Measurements from ENCODE around the gene MYCL. TPM values are rescaled to one million over a fixed set of nuclear protein-coding genes. Genes with fewer than 3 reads are reported as not detected.

The MYCL gene
- total and polyA plus RNA-seq, 2 experiments from 2014 or later, result 6.3 to 7.8 TPM

- no peaks in the 10 kb centered on the region for H3K9me3 ChIP-seq (ENCODE audit: low read depth)
- H3K27ac ChIP-seq, result peak overlapping the region; percentile 56
- no peak for DNase-seq (ENCODE audit: low spot score)
- H3K79me2 ChIP-seq, result no peaks in the 10 kb centered on the region
- no peak overlapping the region for H2AFZ ChIP-seq
- H3K36me3 ChIP-seq (replicated peaks; ENCODE audit: insufficient read depth, low read depth), result no peaks in the 10 kb centered on the region
- WGBS (ENCODE audit: low lambda C conversion rate, missing lambda C conversion rate), result 92% methylated on average over 4 of the region's 4 CpGs
- H3K4me1 ChIP-seq (ENCODE audit: insufficient read depth), result no peaks in the 10 kb centered on the region
- H3K4me2 ChIP-seq, result no peak overlapping the region
- H4K20me1 ChIP-seq (ENCODE audit: insufficient read depth, poor library complexity, severe bottlenecking), result no peaks in the 10 kb centered on the region
- TF ChIP-seq EZH2 (IDR thresholded peaks at IDR 0.05; ENCODE audit: borderline replicate concordance) (no peak), CTCF (IDR thresholded peaks at IDR 0.05; ENCODE audit: poor library complexity) (no peak), EZH2phosphoT487 (IDR thresholded peaks at IDR 0.05; ENCODE audit: low read depth, severe bottlenecking, unreplicated experiment) (no peak)
- no peaks in the 10 kb centered on the region for H3K27me3 ChIP-seq
- no peaks in the 10 kb centered on the region for H3K9me2 ChIP-seq (replicated peaks; ENCODE audit: insufficient read depth)
- no peak overlapping the region for H3K4me3 ChIP-seq
Measured at GRCh38 chr1:39946216-39946615, 44.5 kb upstream of the MYCL start.

GRCh38 chr1:39944410-39945112, 42.8 kb upstream of the MYCL start:
- Histone ChIP-seq H3K9me3 (ENCODE audit: low read depth) (no peaks in the 10 kb centered on the region), H3K27ac (no peak overlapping the region), H2AFZ (no peak overlapping the region), H3K9me2 (replicated peaks; ENCODE audit: insufficient read depth) (no peaks in the 10 kb centered on the region), H4K20me1 (ENCODE audit: insufficient read depth, poor library complexity, severe bottlenecking) (no peaks in the 10 kb centered on the region), H3K27me3 (no peaks in the 10 kb centered on the region), H3K36me3 (replicated peaks; ENCODE audit: insufficient read depth, low read depth) (no peaks in the 10 kb centered on the region), H3K79me2 (no peaks in the 10 kb centered on the region), H3K4me3 (no peak overlapping the region), H3K4me2 (no peak overlapping the region), H3K4me1 (ENCODE audit: insufficient read depth) (no peaks in the 10 kb centered on the region)
- TF ChIP-seq EZH2 (IDR thresholded peaks at IDR 0.05; ENCODE audit: borderline replicate concordance), result no peak
- TF ChIP-seq EZH2phosphoT487 (IDR thresholded peaks at IDR 0.05; ENCODE audit: low read depth, severe bottlenecking, unreplicated experiment), result no peak
- no peak for TF ChIP-seq CTCF (IDR thresholded peaks at IDR 0.05; ENCODE audit: poor library complexity)
- WGBS (ENCODE audit: low lambda C conversion rate, missing lambda C conversion rate), result 60% methylated on average over 8 of the region's 8 CpGs
- no peak for DNase-seq (ENCODE audit: low spot score)

GRCh38 chr1:39943471-39944290, 42.0 kb upstream of the MYCL start:
- Histone ChIP-seq H3K9me2 (replicated peaks; ENCODE audit: insufficient read depth) (no peaks in the 10 kb centered on the region), H3K9me3 (ENCODE audit: low read depth) (no peaks in the 10 kb centered on the region), H3K4me1 (ENCODE audit: insufficient read depth) (no peaks in the 10 kb centered on the region), H3K4me2 (no peak overlapping the region), H3K36me3 (replicated peaks; ENCODE audit: insufficient read depth, low read depth) (no peaks in the 10 kb centered on the region), H3K27ac (peak overlapping the region; percentile 19), H2AFZ (no peak overlapping the region), H3K27me3 (no peaks in the 10 kb centered on the region), H4K20me1 (ENCODE audit: insufficient read depth, poor library complexity, severe bottlenecking) (no peaks in the 10 kb centered on the region), H3K4me3 (no peak overlapping the region), H3K79me2 (no peaks in the 10 kb centered on the region)
- no peak for DNase-seq (ENCODE audit: low spot score)
- 75% methylated on average over 14 of the region's 14 CpGs for WGBS (ENCODE audit: low lambda C conversion rate, missing lambda C conversion rate)
- no peak for TF ChIP-seq CTCF (IDR thresholded peaks at IDR 0.05; ENCODE audit: poor library complexity)
- no peak for TF ChIP-seq EZH2phosphoT487 (IDR thresholded peaks at IDR 0.05; ENCODE audit: low read depth, severe bottlenecking, unreplicated experiment)
- no peak for TF ChIP-seq EZH2 (IDR thresholded peaks at IDR 0.05; ENCODE audit: borderline replicate concordance)
